Colon (tissue), 2 donors: ENCODE results near the gene ARR3.
"Not testable (repeated sequence)": the region's sequence is repeated elsewhere in the genome, so short reads cannot be mapped to it uniquely, and the experiment has no call there.

ENCODE experiments used
- FAIRE-seq: peaks from 2 replicates; lab custom pipeline; 2012; peaks lifted over from hg19 to GRCh38; lab: Jason Lieb, UNC
- donor health status: control.
- donor health status: control.

ARR3 gene

GRCh38 chrX:70280573-70280972 lies 12.4 kb downstream of the ARR3 start:
- FAIRE-seq = no peak

DNA sequence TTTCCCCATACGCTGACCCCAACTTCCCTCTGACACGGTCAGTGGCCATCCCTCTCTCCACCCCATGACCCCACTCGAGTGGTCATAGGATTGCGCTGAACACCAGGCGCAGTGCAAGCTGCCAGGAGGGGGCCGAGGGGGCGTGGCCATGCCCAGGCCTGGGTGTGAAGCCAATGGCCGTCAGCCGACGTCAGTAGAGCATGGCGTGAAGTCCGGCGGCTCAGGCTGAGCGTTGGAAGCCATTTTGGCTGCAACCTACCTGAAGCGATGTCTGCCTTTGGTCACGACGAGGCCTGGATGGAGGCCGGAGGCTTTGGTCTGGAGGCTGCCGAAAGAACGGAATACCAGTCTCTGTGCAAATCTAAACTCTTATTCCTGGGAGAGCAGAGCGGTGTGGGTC lies 13.8 kb downstream of the ARR3 start, which contains the start of gene RAB41:
Gene RAB41 (plus strand): TSS at position 222 of the 400 bp plus-strand sequence. CDS start 46 bp downstream, at position 268.
- FAIRE-seq = no peak

DNA sequence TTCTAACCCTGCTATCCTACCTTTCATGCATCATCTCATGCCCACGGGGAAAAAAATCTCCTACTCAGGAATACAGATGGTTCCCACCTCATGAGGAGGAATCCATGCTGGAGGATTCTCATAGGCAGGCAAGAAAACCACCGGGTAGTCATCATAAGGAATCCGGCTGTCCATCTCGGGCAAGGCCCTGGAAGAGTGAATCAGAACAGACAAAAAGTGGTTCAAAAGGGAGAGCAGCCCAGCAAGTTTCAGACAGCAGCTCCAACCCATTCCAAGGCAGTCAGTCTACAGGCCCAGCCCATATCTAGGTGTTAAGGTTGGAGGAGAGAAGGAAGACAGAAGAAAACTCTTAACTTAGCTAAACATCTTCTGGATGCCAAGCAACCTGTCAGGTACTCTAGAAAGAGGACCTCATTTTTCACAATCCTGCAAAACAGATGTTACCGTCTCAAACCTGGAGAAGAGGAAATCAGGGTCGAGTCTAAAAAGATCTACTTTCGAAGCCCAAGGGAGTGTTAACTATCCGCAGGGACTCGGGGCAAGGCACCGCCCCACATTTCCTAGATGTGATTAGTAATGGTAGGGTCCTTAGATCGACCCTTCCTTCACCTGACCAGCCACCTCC lies 21.1 kb downstream of the ARR3 start:
- no peak for FAIRE-seq

DNA sequence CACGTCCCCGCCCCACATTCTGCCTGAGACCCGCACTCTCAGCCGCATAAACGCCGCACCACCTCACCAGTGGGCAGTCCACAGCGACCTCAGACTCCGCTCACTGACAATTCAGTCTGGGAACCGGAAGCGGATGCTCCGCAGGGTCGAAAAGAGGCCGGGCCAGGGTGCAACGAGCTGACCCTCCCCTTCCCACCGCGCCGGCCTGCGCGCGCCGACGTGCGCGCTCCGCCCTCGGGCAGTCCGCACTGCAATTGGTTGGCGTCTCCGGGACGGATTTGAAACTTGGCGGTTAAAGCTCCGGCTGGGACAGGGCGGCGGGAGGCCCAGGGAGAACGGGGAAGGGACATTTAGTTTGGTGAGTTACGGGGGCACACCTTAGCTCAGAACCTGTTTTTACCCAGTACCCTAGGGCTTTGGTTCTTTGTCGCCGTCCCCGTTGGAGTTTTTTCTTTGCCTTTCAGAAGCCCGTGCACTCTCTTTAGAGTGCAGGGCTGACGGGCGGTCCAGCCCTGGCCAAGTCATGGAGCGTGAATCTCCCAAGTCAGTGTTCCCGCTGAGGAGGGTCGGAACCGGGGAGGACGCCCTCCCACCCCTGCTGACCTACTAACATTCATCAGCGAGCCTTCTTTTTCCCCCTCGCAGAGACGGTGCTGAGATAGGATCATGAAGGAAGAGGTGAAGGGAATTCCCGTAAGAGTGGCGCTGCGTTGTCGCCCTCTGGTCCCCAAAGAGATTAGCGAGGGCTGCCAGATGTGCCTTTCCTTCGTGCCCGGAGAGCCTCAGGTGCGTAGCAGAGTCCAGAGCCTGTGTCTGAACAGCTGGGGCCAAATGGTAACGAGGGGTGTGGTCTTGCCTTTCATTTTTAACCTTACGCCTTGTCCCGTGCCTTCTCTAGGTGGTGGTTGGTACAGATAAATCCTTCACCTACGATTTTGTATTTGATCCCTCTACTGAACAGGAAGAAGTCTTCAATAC lies 21.9 kb downstream of the ARR3 start, which contains the start of the genes KIF4A and PDZD11:
Gene KIF4A (plus strand): TSS at position 312 of the 978 bp plus-strand sequence. CDS start 355 bp downstream, at position 667.
Gene PDZD11 (minus strand): TSS at position 135 of the 978 bp plus-strand sequence. CDS start 586 bp downstream, outside the sequence.
- FAIRE-seq = no peak

DNA sequence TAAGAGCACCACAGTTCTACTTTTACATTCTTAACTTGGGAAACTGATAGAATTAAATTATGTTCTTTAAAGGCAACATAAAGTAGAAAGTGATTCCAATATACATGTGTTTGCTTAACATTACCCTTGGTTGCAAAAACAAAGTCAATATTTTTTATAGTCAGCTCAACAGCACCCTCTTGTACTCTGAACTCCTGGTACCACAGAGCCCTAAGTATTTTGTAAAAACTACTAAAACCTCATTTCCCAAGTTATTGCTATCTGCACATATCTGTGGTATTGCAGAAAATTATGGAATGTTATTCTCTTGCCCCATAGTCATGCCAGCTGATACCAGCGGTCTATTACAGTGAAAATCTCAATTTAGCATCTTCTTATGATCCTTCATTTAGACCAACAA lies 24.7 kb downstream of the ARR3 start:
- no peak for FAIRE-seq

DNA sequence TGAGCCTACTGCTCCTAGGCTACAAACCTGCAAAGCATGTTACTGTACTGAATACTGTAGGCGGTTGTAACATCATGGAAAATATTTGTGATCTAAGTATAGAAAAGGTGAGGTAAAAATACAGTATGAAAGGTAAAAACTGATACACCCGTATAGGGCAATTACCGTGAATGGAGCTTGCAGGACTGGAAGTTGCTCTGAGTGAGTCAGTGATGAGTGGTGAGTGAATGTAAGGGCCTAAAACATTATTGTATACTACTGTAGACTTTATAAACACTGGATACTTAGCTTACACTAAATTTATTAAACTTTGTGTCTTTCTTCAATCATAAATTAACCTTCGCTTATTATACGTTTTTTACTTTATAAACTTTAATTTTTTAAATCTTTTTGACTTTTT lies 25.5 kb downstream of the ARR3 start:
- FAIRE-seq = peak; percentile 92

- FAIRE-seq = no peak
Observed at GRCh38 chrX:70301716-70302115, 33.6 kb downstream of the ARR3 start.

DNA sequence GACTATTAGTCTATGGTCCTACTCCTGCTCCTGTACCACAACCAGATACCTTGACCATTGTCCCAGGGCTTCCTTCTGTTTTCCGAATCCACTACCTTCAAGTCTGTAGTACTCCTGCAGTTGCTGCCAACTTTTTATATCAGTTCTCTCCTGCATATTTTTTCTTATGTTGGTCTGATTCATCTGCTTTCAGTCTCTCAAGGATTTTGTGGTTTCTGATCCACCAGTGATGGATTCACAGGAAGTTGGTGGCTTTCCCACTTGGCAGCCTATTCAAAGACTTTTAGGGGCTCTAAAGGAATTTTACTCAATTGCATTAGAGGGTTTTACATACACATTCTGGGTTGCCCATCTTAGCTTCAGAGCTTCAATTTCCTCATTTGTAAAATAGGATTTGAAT lies 45.4 kb downstream of the ARR3 start:
- no peak for FAIRE-seq

GRCh38 chrX:70322784-70323183 lies 54.6 kb downstream of the ARR3 start:
- FAIRE-seq = no peak

GRCh38 chrX:70323628-70324027 lies 55.5 kb downstream of the ARR3 start:
- FAIRE-seq = not testable (repeated sequence)

GRCh38 chrX:70324326-70324725 lies 56.2 kb downstream of the ARR3 start:
- peak; percentile 38 for FAIRE-seq

GRCh38 chrX:70331161-70331560 lies 63.0 kb downstream of the ARR3 start:
- FAIRE-seq = no peak
